WTC11 (cell line): ENCODE data around the gene TMED5.

ENCODE experiments used
- ARID4B ChIP-seq: sonication (generic); formaldehyde crosslinking; IDR thresholded peaks from 2 replicates; pipeline ENCODE4 v1.8.0; 2023; ENCODE audit warnings: missing genetic modification reagents, mild to moderate bottlenecking, borderline replicate concordance
- MAX ChIP-seq: sonication (generic); formaldehyde crosslinking; IDR thresholded peaks from 2 replicates; pipeline ENCODE4 v1.8.0; 2022; ENCODE audit warnings: mild to moderate bottlenecking, missing genetic modification reagents

DNA sequence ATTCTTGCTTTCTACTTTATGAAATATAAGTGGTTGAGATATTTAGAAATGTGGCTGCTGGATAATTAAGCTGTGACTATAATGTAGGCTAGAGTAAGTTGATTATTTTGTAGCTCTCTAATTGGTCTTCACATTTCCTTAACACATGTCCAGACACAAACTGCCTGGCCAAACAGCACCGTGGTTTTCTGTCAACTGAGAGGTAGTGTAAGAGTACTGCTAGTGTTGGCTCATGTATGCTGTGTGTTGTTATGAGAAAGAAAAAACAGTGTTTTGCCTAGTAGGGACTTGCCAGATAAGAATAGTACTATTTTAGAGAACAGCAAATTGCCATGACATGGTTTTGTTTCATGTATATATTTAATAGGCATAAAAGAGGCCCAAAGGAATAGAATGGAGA is 37.1 kb downstream of the TMED5 start:
- TF ChIP-seq MAX (no peak), ARID4B (no peak)
